K562 (cell line): ENCODE results near the gene SART1. TPM values are rescaled to one million over a fixed set of nuclear protein-coding genes. Genes with fewer than 3 reads are reported as not detected.

Source experiments
- ATF1 ChIP-seq, 2 experiments: fragments of 450-650 bp in 1 of 2; IDR thresholded peaks; 2 replicates each; pipeline ENCODE4 v1.6.1; 2016; ENCODE audit warnings: missing compliant biosample characterization in 1 of 2, missing genetic modification characterization in 1 of 2
- C11orf30 ChIP-seq: fragments of 450-650 bp; IDR thresholded peaks from 2 replicates; pipeline ENCODE4 v1.6.1; 2016; ENCODE audit warnings: low read depth, mild to moderate bottlenecking
- CBFA2T2 ChIP-seq: fragments of 450-650 bp; conservative IDR thresholded peaks from 2 replicates; pipeline ENCODE4 v1.6.1; 2017; ENCODE audit warnings: mild to moderate bottlenecking
- CBX3 ChIP-seq, 2 experiments: IDR thresholded peaks; 1 replicate in 1 of 2; 2 replicates in 1 of 2; pipeline ENCODE4 v1.6.1; 2012; ENCODE audit warnings: inconsistent platforms in 2 of 2, low read length in 2 of 2, borderline replicate concordance in 1 of 2, control low read depth in 1 of 2
- E2F1 ChIP-seq: sonication (generic); formaldehyde crosslinking; IDR thresholded peaks from 2 replicates; pipeline ENCODE4 v1.8.1; 2023; ENCODE audit warnings: mild to moderate bottlenecking, missing genetic modification reagents, moderate library complexity
- EP300 ChIP-seq: IDR thresholded peaks from 2 replicates; pipeline ENCODE4 v1.6.1; 2012; ENCODE audit warnings: low read length, improper control_type of control experiment
- ETV5 ChIP-seq: sonication (generic); formaldehyde crosslinking; IDR thresholded peaks from 2 replicates; pipeline ENCODE4 v1.4.0; 2020; ENCODE audit warnings: low read depth, mild to moderate bottlenecking, missing genetic modification reagents
- HMGN3 ChIP-seq: IDR thresholded peaks from 2 replicates; pipeline ENCODE4 v1.6.1; 2011; ENCODE audit warnings: borderline replicate concordance, low read depth, mild to moderate bottlenecking, mixed read lengths, low read length; ENCODE audit not compliant: insufficient read length; ENCODE audit errors: extremely low read depth
- MAFG ChIP-seq: fragments of 450-650 bp; conservative IDR thresholded peaks from 2 replicates; pipeline ENCODE4 v1.6.1; 2016; ENCODE audit warnings: missing genetic modification characterization, missing compliant biosample characterization
- MXD1 ChIP-seq: fragments of 250-450 bp; sonication (Bioruptor Pico); IDR thresholded peaks from 2 replicates; pipeline ENCODE4 v1.8.0; 2021; ENCODE audit warnings: borderline replicate concordance, mild to moderate bottlenecking, moderate library complexity; ENCODE audit not compliant: poor library complexity, severe bottlenecking
- MYNN ChIP-seq, 2 experiments: sonication (generic); formaldehyde crosslinking in 1 of 2; IDR thresholded peaks; 2 replicates each; pipeline versions ENCODE4 v1.5.0 to v1.6.1; 2016 to 2020; ENCODE audit warnings: antibody characterized with exemption in 1 of 2, missing genetic modification reagents in 1 of 2
- NFIC ChIP-seq: fragments of 450-650 bp; IDR thresholded peaks from 2 replicates; pipeline ENCODE4 v1.6.1; 2017; ENCODE audit warnings: mild to moderate bottlenecking, inconsistent platforms
- PCBP2 ChIP-seq: fragments of 200-400 bp; formaldehyde crosslinking; IDR thresholded peaks from 2 replicates; pipeline ENCODE4 v1.6.1; 2018; ENCODE audit warnings: low read length, low read depth, mild to moderate bottlenecking, moderate library complexity; ENCODE audit not compliant: poor library complexity, severe bottlenecking
- RBM15 ChIP-seq: fragments of 200-400 bp; formaldehyde crosslinking; IDR thresholded peaks from 2 replicates; pipeline ENCODE4 v1.6.1; 2018; ENCODE audit warnings: mild to moderate bottlenecking, low read length, moderate library complexity; ENCODE audit not compliant: insufficient read depth
- REST ChIP-seq, 2 experiments: fragments of 450-650 bp; formaldehyde crosslinking in 1 of 2; IDR thresholded peaks; 2 replicates each; pipeline versions ENCODE4 v1.4.0 to v1.6.1; 2014 to 2020; ENCODE audit warnings: mild to moderate bottlenecking in 2 of 2, borderline replicate concordance in 1 of 2, low read depth in 1 of 2
- SOX6 ChIP-seq: fragments of 450-650 bp; IDR thresholded peaks from 2 replicates; pipeline ENCODE4 v1.6.1; 2014; ENCODE audit warnings: mild to moderate bottlenecking
- ZNF282 ChIP-seq: sonication (generic); formaldehyde crosslinking; IDR thresholded peaks from 2 replicates; pipeline ENCODE4 v1.8.1; 2023; ENCODE audit warnings: missing genetic modification reagents
- polyA plus RNA-seq, 8 experiments: library from polyadenylated mRNA; depleted of rRNA in 4 of 8; stranded (reverse) in 5 of 8; unstranded in 3 of 8; fragments of >200 nt; fragmentation: Nextera tagmentation in 2 of 8; fragmentation: Illumina TruSeq in 1 of 8; extraction: Ambion mirVana in 2 of 8; extraction: Trizol in 1 of 8; gene quantifications; 2 replicates each; pipeline versions ENCODE4 v1.2.1 to v1.2.3, GENCODE V29; 2011 to 2014; ENCODE audit warnings: inconsistent platforms in 1 of 8, missing spikeins in 1 of 8
- total RNA-seq, 7 experiments: library from RNA; depleted of rRNA in 6 of 7; stranded (reverse); fragments of >200 nt in 6 of 7; fragmentation: Illumina TruSeq in 2 of 7; extraction: Trizol in 2 of 7; gene quantifications; 2 replicates each; pipeline versions ENCODE4 v1.2.1 to v1.2.3, GENCODE V29; 2011 to 2021; ENCODE audit warnings: low replicate concordance in 1 of 7

Gene SART1
- total and polyA plus RNA-seq, 9 of the 15 experiments (the other 6 are each of a cell fraction or from before 2014, with no cell fraction given): 4.8 to 84.1 (median 31.7) TPM

- TF ChIP-seq MYNN (IDR thresholded peaks at IDR 0.05) (peak; percentile 65), MYNN (CRISPR knock-in tag; IDR thresholded peaks at IDR 0.05) (no peak), REST (IDR thresholded peaks at IDR 0.05; ENCODE audit: borderline replicate concordance) (peak; percentile 96), REST (CRISPR knock-in tag; IDR thresholded peaks at IDR 0.05; ENCODE audit: low read depth) (no peak), CBFA2T2 (no peak), E2F1 (CRISPR knock-in tag) (peak; percentile 29; the same call in 1 of the 2 replicates), SOX6 (peak; percentile 32; the same call in 1 of the 2 replicates), ATF1 (CRISPR knock-in tag; IDR thresholded peaks at IDR 0.05) (no peak), ATF1 (tag; IDR thresholded peaks at IDR 0.05) (peak; percentile 36; the same call in 1 of the 2 replicates), C11orf30 (peak; percentile 88), ZNF282 (CRISPR knock-in tag) (no peak), PCBP2 (no peak), ETV5 (CRISPR knock-in tag) (peak; percentile 43; the same call in 1 of the 2 replicates), EP300 (peak; percentile 29; the same call in 1 of the 2 replicates), MXD1 (CRISPR knock-in tag) (no peak), CBX3 (IDR thresholded peaks at IDR 0.05; ENCODE audit: borderline replicate concordance in 1 of 2, low read length in 2 of 2) (peak in 1 of 2 experiments; percentile 92; a peak in 1 of 3 replicates), NFIC (peak; percentile 56; the same call in 1 of the 2 replicates), RBM15 (no peak), HMGN3 (no peak), MAFG (tag) (peak; percentile 76)
Observed at GRCh38 chr11:65988791-65989592, 27.5 kb downstream of the SART1 start (continued).
